IMR-90 (cell line): ENCODE measurements around the gene MRTFB. TPM values are rescaled to one million over a fixed set of nuclear protein-coding genes. Genes with fewer than 3 reads are reported as not detected.
A peak's percentile ranks its signal among the peaks of the same experiment; 100 is the strongest.

Experiments used
- ATAC-seq: fragments of 200-7000 bp; cut with Tn5 transposase; 2 replicates; pipeline ENCODE4 v1.9.1; 2020; ENCODE audit warnings: low read depth, mild to moderate bottlenecking, moderate library complexity
- BruUV-seq: library from RNA; stranded (reverse); fragments of 400-500 nt; replicated peaks from 2 replicates; lab custom pipeline; 2021; lab: Mats Ljungman, UMichigan
- CTCF ChIA-PET: fragments of 300-600 bp; formaldehyde crosslinking; extraction: SDS; loops from one replicate; lab custom pipeline; 2021; ENCODE audit warnings: antibody characterized with exemption; lab: Yijun Ruan, JAX
- POLR2A ChIA-PET: fragments of 300-600 bp; sonication (Branson Sonifier 250); formaldehyde crosslinking; loops from one replicate; lab custom pipeline; 2022; ENCODE audit warnings: antibody characterized with exemption; ENCODE audit not compliant: unreplicated experiment; lab: Charles Lee
- DNase-seq: peaks from one replicate; pipeline ENCODE4 v3.0.0; 2013
- H2AFZ ChIP-seq: replicated peaks from 2 replicates; pipeline ENCODE3; 2013; ENCODE audit warnings: low read length, mild to moderate bottlenecking; ENCODE audit not compliant: poor library complexity
- H2AK5ac ChIP-seq: 2 replicates; pipeline ENCODE4 v1.6.1; 2013; ENCODE audit warnings: low read depth, low read length, inconsistent platforms
- H2AK9ac ChIP-seq: replicated peaks from 2 replicates; pipeline ENCODE3; 2013; ENCODE audit warnings: mild to moderate bottlenecking, low read depth, low read length, moderate library complexity; ENCODE audit not compliant: poor library complexity
- H2BK120ac ChIP-seq: 2 replicates; pipeline ENCODE4 v1.6.1; 2013; ENCODE audit warnings: low read depth, low read length, inconsistent platforms
- H2BK15ac ChIP-seq: 3 replicates; pipeline ENCODE4 v1.6.1; 2013; ENCODE audit warnings: low read depth, low read length, inconsistent platforms
- H2BK20ac ChIP-seq: 2 replicates; pipeline ENCODE4 v1.6.1; 2013; ENCODE audit warnings: low read depth, mild to moderate bottlenecking, inconsistent platforms, low read length, moderate library complexity
- H2BK5ac ChIP-seq: 2 replicates; pipeline ENCODE4 v1.6.1; 2013; ENCODE audit warnings: mild to moderate bottlenecking, low read depth, low read length, inconsistent platforms; ENCODE audit not compliant: poor library complexity, severe bottlenecking
- H3K14ac ChIP-seq: replicated peaks from 2 replicates; pipeline ENCODE4 v1.6.1; 2013; ENCODE audit warnings: low read depth, low read length, inconsistent platforms
- H3K18ac ChIP-seq: 2 replicates; pipeline ENCODE4 v1.6.1; 2013; ENCODE audit warnings: low read depth, low read length, control low read depth
- H3K23ac ChIP-seq: 2 replicates; pipeline ENCODE4 v1.6.1; 2013; ENCODE audit warnings: low read depth, low read length, inconsistent platforms
- H3K27ac ChIP-seq: 2 replicates; pipeline ENCODE4 v1.5.1; 2013; ENCODE audit warnings: mild to moderate bottlenecking, control low read depth, low read length; ENCODE audit not compliant: insufficient read depth
- H3K27me3 ChIP-seq: 2 replicates; pipeline ENCODE4 v1.6.1; 2013; ENCODE audit warnings: low read length; ENCODE audit not compliant: control insufficient read depth, insufficient read depth
- H3K36me3 ChIP-seq: 2 replicates; pipeline ENCODE4 v1.6.1; 2013; ENCODE audit warnings: low read length, mixed read lengths; ENCODE audit not compliant: control insufficient read depth, insufficient read depth
- H3K4ac ChIP-seq: 2 replicates; pipeline ENCODE4 v1.6.1; 2013; ENCODE audit warnings: low read depth, low read length, inconsistent platforms
- H3K4me1 ChIP-seq: 2 replicates; pipeline ENCODE4 v1.6.1; 2013; ENCODE audit warnings: low read length, mixed read lengths; ENCODE audit not compliant: control insufficient read depth, insufficient read depth
- H3K4me2 ChIP-seq: 2 replicates; pipeline ENCODE4 v1.6.1; 2013; ENCODE audit warnings: low read depth, mild to moderate bottlenecking, control low read depth, low read length, moderate library complexity
- H3K4me3 ChIP-seq: 2 replicates; pipeline ENCODE4 v1.5.1; 2013; ENCODE audit warnings: low read depth, mild to moderate bottlenecking, control low read depth, low read length, moderate library complexity; ENCODE audit not compliant: insufficient read depth
- H3K56ac ChIP-seq: 2 replicates; pipeline ENCODE4 v1.6.1; 2013; ENCODE audit warnings: low read length, inconsistent platforms; ENCODE audit not compliant: insufficient read depth; ENCODE audit errors: extremely low read depth
- H3K79me1 ChIP-seq, 2 experiments: 2 replicates each; pipeline ENCODE4 v1.6.1; 2013; ENCODE audit warnings: low read length in 2 of 2, inconsistent platforms in 1 of 2, low read depth in 1 of 2
- H3K9ac ChIP-seq: 2 replicates; pipeline ENCODE4 v1.6.1; 2013; ENCODE audit warnings: low read depth, low read length, control low read depth
- H3K9me1 ChIP-seq: 2 replicates; pipeline ENCODE4 v1.6.1; 2013; ENCODE audit warnings: low read length, inconsistent platforms; ENCODE audit not compliant: insufficient read depth
- H3K9me3 ChIP-seq: 2 replicates; pipeline ENCODE4 v1.6.1; 2013; ENCODE audit warnings: low read length; ENCODE audit not compliant: control insufficient read depth, insufficient read depth
- H4K20me1 ChIP-seq: 2 replicates; pipeline ENCODE4 v1.6.1; 2013; ENCODE audit warnings: low read length, inconsistent platforms; ENCODE audit not compliant: insufficient read depth
- H4K5ac ChIP-seq: 2 replicates; pipeline ENCODE4 v1.6.1; 2013; ENCODE audit warnings: mild to moderate bottlenecking, low read depth, low read length, control low read depth
- H4K8ac ChIP-seq, 2 experiments: 2 replicates each; pipeline ENCODE4 v1.6.1; 2013; ENCODE audit warnings: low read depth in 2 of 2, low read length in 2 of 2, control low read depth in 1 of 2, inconsistent platforms in 1 of 2
- H4K91ac ChIP-seq: 2 replicates; pipeline ENCODE4 v1.6.1; 2013; ENCODE audit warnings: low read depth, low read length, inconsistent platforms; ENCODE audit not compliant: insufficient read depth
- BHLHE40 ChIP-seq: fragments of 150-350 bp; IDR thresholded peaks from 2 replicates; pipeline ENCODE4 v1.6.1; 2016; ENCODE audit warnings: mild to moderate bottlenecking, low read depth, low read length
- MAFK ChIP-seq: IDR thresholded peaks from 2 replicates; pipeline ENCODE4 v1.6.1; 2012; ENCODE audit warnings: low read depth, low read length, improper control_type of control experiment
- MAZ ChIP-seq: IDR thresholded peaks from 2 replicates; pipeline ENCODE4 v1.6.1; 2012; ENCODE audit warnings: low read depth, mild to moderate bottlenecking, low read length, improper control_type of control experiment, moderate library complexity, borderline replicate concordance
- WGBS, 2 experiments: methylation state at CpG; one replicate each; pipeline versions ENCODE4 v1.1.5 to v1.1.7; 2013; ENCODE audit warnings: missing lambda C conversion rate in 2 of 2; ENCODE audit not compliant: insufficient read length in 1 of 2; ENCODE audit errors: extremely low coverage in 2 of 2; 5-methylcytosine and 5-hydroxymethylcytosine counted together
- dilution Hi-C: fragments of 300-500 bp; cut with HindIII; formaldehyde crosslinking; loops from one replicate; pipeline ENCODE4 v1.14.3; 2018; ENCODE audit warnings: low sequenced_read_pairs; ENCODE audit not compliant: unreplicated experiment
- in situ Hi-C: fragments of 300-500 bp; cut with MboI; formaldehyde crosslinking; loops from 3 replicates; pipeline ENCODE4 v1.14.3; 2019; ENCODE audit warnings: low sequenced_read_pairs, inconsistent platforms, mixed read lengths
- intact Hi-C: fragments of 100-400 bp; cut with micrococcal nuclease; formaldehyde crosslinking; loops from 2 replicates; pipeline ENCODE4 v1.10.0; 2022
- polyA plus RNA-seq, 3 experiments: library from polyadenylated mRNA; depleted of rRNA; stranded (reverse); fragments of >200 nt; gene quantifications; 2 replicates each; pipeline ENCODE4 v1.2.3, GENCODE V29; 2012; ENCODE audit warnings: low replicate concordance in 1 of 3
- total RNA-seq: library from RNA; depleted of rRNA; stranded (reverse); fragments of >200 nt; gene quantifications from 2 replicates; pipeline ENCODE4 v1.2.3, GENCODE V29; 2012
- TF ChIP-seq, protein P1 (sequence below): conservative IDR thresholded peaks from 2 replicates; pipeline ENCODE4 v1.5.1; 2012; ENCODE audit warnings: mild to moderate bottlenecking, low read depth, low read length, improper control_type of control experiment

Gene MRTFB
- total and polyA plus RNA-seq, 2 of the 4 experiments (the other 2 are of a cell fraction) = 4.4 to 5.4 TPM

DNA sequence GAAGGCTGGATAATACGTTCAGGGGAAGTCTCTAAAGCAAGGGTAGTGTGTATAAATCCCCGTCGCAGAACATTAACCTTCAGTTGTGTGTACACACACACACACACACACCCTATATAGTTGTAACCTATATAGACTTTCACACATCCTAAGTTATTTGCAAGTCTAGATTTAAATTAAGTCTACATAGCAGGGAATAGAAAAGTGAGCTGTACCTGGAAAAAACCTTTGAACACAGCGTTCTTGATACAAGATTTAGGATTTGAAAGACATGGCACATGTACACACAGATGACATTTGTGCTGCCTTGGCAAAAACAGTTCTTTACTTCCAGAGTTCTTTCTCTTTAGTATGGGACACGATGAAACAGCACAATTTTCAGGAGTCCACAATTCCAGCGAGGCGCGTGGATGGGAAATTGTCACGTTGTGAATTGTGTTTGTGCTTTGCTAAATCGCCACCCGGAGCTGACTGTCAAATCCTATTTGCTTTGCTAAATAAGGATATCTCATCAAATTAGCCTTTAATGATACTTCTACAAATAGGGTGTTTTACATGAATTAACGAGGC is 233.9 kb downstream of the MRTFB start:
- H3K79me1 ChIP-seq = peaks cover 10 to 65% of the 10 kb centered on the region in 2 experiments
- no peak overlapping the region for H2BK120ac ChIP-seq
- H4K5ac ChIP-seq = no peak overlapping the region
- in situ Hi-C loops = loop anchor here (5.0 to 10.0 kb wide), 2 partner anchors 57 to 90 kb away; no protein-coding TSS in a partner anchor
- H3K9me3 ChIP-seq = no peaks in the 10 kb centered on the region
- no peak overlapping the region for H2BK20ac ChIP-seq
- H3K36me3 ChIP-seq = no peaks in the 10 kb centered on the region
- H3K18ac ChIP-seq = no peak overlapping the region
- H4K91ac ChIP-seq = no peak overlapping the region
- H2AK5ac ChIP-seq = no peak overlapping the region
- no peak overlapping the region for H3K4me2 ChIP-seq
- no TSS peak for BruUV-seq
- intact Hi-C loops = no loop called here
- no peaks in the 10 kb centered on the region for H3K27me3 ChIP-seq
- H3K9ac ChIP-seq = no peak overlapping the region
- no peak overlapping the region for H3K27ac ChIP-seq
- no peak for DNase-seq
- H3K4me1 ChIP-seq = peaks cover 30% of the 10 kb centered on the region
- no peak overlapping the region for H2BK5ac ChIP-seq
- no peak overlapping the region for H3K4ac ChIP-seq
- CTCF ChIA-PET = interaction anchor here (0.5 kb wide), 1 partner anchor 249 kb away, joined by 4 read pairs; no protein-coding TSS in a partner anchor
- H3K9me1 ChIP-seq = peaks cover 11% of the 10 kb centered on the region; the same call in 1 of the 2 replicates
- no peak for TF ChIP-seq MAZ
- TF ChIP-seq MAFK = peak; percentile 20; the same call in 1 of the 2 replicates
- TF ChIP-seq, protein P1, sequence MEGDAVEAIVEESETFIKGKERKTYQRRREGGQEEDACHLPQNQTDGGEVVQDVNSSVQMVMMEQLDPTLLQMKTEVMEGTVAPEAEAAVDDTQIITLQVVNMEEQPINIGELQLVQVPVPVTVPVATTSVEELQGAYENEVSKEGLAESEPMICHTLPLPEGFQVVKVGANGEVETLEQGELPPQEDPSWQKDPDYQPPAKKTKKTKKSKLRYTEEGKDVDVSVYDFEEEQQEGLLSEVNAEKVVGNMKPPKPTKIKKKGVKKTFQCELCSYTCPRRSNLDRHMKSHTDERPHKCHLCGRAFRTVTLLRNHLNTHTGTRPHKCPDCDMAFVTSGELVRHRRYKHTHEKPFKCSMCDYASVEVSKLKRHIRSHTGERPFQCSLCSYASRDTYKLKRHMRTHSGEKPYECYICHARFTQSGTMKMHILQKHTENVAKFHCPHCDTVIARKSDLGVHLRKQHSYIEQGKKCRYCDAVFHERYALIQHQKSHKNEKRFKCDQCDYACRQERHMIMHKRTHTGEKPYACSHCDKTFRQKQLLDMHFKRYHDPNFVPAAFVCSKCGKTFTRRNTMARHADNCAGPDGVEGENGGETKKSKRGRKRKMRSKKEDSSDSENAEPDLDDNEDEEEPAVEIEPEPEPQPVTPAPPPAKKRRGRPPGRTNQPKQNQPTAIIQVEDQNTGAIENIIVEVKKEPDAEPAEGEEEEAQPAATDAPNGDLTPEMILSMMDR = no peak
- no peak for TF ChIP-seq BHLHE40
- peaks cover 58% of the 10 kb centered on the region for H4K20me1 ChIP-seq
- ATAC-seq = no peak
- dilution Hi-C loops = no loop called here
- H2AK9ac ChIP-seq = no peak overlapping the region
- no peak overlapping the region for H4K8ac ChIP-seq
- H3K23ac ChIP-seq = no peak overlapping the region
- H3K14ac ChIP-seq = no peak overlapping the region
- H2AFZ ChIP-seq = no peak overlapping the region
- H3K4me3 ChIP-seq = no peak overlapping the region
- H3K56ac ChIP-seq = no peak overlapping the region
- POLR2A ChIA-PET = interaction anchor here (0.5 kb wide), 1 partner anchor 382 kb away, joined by 4 read pairs; no protein-coding TSS in a partner anchor
- 100% methylated on average over 1 of the region's 12 CpGs; no CpG with 5 or more reads in 1 of the 2 experiments for WGBS, 2 experiments
- H2BK15ac ChIP-seq = no peak overlapping the region
